ENCODE measurements around the gene OSTN.
"Not testable (repeated sequence)": the region's sequence is repeated elsewhere in the genome, so short reads cannot be mapped to it uniquely, and the experiment has no call there.

The OSTN gene

GRCh38 chr3:191240486-191240885 is 41.4 kb downstream of the OSTN start:
- TF ChIP-seq CTCF (IDR thresholded peaks at IDR 0.05; ENCODE audit: extremely low read depth, missing control alignments) = no peak
- DNase-seq (ENCODE audit: low spot score) = no peak

GRCh38 chr3:191244242-191244867 is 45.3 kb downstream of the OSTN start:
- TF ChIP-seq CTCF (IDR thresholded peaks at IDR 0.05; ENCODE audit: extremely low read depth, missing control alignments) = no peak
- no peak for DNase-seq (ENCODE audit: low spot score)

- not testable (repeated sequence) for DNase-seq (ENCODE audit: low spot score)
Observed at GRCh38 chr3:191246034-191246433, 47.0 kb downstream of the OSTN start.

- no peak for DNase-seq (ENCODE audit: low spot score)
- no peak for TF ChIP-seq CTCF (IDR thresholded peaks at IDR 0.05; ENCODE audit: extremely low read depth, missing control alignments)
Observed at GRCh38 chr3:191246630-191247029, 47.6 kb downstream of the OSTN start.

- DNase-seq (ENCODE audit: low spot score) = no peak
- TF ChIP-seq CTCF (IDR thresholded peaks at IDR 0.05; ENCODE audit: extremely low read depth, missing control alignments) = no peak
Observed at GRCh38 chr3:191253089-191253799, 54.2 kb downstream of the OSTN start.

GRCh38 chr3:191254098-191254873 is 55.2 kb downstream of the OSTN start:
- TF ChIP-seq CTCF (IDR thresholded peaks at IDR 0.05; ENCODE audit: extremely low read depth, missing control alignments) = no peak
- no peak for DNase-seq (ENCODE audit: low spot score)

- no peak for DNase-seq (ENCODE audit: low spot score)
- no peak for TF ChIP-seq CTCF (IDR thresholded peaks at IDR 0.05; ENCODE audit: extremely low read depth, missing control alignments)
Observed at GRCh38 chr3:191255156-191255555, 56.1 kb downstream of the OSTN start.

Data from GM20000 (cell line).